GM19023 (cell line): Measurements from ENCODE around the gene DHRS13.
"Not testable (repeated sequence)": the region's sequence is repeated elsewhere in the genome, so short reads cannot be mapped to it uniquely, and the experiment has no call there.

Source experiments
- ATAC-seq: cut with Tn5 transposase; IDR thresholded peaks from one replicate; pipeline ENCODE4 v1.9.1; 2021; ENCODE audit warnings: mild to moderate bottlenecking, moderate library complexity; ENCODE audit not compliant: unreplicated experiment

Gene DHRS13

DNA sequence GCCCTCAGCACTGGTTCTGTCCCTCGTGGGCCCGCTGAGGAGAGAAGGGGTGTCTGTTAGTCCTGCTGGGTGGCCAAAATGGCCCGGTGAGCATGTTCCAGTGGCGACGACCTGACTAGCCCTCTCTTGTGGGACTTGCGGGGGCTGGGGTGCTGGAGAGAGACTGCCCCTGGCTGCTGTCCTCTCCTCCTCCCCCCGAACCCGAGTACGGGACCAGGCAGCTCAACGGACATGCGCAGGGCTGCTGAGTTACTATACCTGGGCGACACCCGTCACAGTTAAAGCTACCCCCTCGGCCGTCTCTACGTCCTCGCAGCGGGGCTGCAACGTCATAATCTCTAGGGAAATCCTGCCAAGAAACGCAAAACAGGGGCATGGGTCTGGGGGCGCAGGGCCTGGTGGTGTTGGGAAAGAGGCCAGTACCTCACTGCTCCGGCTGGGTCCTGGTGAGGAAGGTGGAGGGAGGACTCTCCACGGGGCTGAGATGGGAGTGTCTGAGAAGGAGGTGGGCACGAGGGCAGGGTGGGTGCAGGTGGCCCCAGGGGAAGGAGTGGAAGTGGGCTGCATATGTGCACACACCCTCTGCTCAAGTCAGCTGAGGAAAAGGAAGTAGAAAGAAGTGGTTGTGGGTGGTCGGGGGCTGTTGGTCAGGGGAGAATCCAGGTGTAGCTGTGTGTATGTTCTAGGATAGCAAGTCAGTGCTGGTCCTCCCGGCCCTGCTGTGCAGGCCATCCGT lies 18.7 kb downstream of the DHRS13 start:
- ATAC-seq, result no peak

DNA sequence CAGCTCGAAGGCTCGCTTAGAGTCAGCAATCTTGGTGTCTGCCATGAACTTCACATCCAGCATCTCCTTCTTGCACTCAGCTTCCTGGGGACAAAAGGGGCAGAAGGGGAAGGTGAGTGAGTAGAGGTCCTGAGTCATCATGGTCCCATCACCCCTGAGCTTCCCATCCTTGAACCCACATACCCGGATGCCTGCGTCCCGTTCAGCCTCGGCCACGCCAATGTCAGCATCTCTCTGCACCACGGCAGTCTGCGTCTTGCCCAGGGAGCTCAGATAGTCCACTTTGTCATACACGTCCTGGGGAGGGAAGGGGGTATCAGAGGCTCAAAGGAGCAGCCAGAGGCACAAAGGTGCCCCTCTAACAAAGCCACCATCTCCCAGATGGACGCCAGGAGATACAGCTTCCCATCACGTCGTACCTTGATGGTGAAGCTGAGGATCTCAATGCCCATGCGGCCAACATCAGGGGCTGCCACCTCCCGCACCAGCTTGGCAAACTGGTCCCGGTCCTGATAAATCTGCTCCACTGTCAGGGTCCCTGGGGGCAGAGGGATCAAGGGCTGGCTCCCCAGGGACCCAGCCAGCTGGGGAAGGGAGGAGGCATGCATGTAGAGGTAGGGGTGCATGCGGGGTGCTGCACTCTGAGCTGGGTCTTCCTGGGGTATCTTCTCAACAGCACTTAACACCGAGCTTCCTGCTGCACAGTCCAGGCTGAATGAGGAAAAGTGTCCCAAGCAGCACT lies 20.6 kb downstream of the DHRS13 start:
- no peak for ATAC-seq

DNA sequence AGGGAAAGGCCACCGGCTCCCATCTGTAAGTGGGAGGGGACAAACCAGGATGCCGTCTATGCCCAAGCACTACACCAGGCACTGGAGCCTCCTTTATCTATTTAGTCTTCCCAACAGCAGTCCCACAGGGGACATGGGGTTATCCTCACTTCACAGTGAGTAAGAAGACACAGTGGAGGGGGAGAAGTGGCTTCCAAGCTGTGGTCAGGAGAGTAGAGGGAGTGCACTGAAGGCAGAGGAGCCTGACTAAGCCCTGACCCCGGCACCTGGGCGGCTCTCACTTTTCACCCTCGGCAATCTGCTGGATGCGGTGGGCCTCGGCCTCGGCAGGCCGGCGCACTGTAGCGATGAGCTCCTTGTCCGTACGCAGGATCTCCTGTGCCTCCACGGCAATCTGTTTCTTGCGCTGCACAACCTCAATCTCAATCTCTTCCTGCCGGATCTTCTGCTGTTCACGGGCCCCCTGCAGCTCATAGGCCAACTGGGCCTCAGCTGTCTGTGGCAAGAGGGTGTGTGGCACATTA lies 21.3 kb downstream of the DHRS13 start:
- no peak for ATAC-seq

DNA sequence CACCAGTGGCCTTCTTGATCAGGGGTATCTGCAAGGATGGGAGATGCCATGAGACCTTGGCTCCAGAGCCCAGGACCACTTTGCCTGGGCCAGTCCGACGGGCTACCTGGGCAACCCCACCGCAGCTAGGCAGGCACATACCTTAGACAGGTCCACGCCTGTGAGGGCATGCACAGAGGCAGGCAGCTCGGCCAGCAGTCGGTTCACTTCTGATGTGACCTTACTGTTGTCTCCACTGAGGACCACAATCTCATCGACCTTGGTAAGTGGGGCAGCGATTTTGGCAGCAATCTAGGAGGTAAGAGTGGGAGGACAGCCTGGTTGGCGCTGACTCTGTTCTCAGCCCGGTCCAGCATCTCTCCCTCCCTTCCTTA lies 22.3 kb downstream of the DHRS13 start:
- ATAC-seq, result no peak

DNA sequence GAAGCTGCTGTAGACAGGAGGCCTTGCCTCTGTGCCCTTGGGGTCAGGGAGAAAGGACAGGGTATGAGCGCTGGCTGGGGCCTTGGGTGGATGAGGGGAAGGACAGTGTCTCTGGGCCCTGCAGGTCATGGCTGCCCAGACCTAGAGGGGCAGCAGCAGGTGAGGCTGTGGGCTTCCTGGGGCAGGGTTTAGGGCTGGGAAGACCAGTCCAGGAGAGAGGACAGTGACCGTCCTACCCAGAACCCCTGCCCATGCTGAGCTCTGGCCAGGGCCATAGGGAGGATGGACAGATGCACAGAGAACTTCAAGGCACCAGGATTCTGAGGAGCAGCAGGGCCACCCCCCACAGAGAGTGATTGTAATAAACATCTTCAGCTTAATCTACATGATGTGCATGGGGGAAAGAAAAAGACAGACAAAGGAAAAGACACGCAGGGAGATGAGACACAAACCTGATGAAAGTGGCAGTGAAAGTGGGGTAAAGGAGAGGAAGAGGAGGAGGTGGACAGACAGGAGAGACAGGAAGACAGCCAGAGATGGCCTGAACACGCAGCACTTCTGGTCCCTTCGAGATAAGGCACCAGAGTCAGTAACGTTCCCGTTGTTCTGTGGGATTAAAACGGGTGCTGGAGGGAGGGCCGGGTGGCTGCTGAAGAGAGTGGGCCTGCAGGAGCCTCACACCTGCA lies 22.9 kb downstream of the DHRS13 start:
- ATAC-seq, result no peak

DNA sequence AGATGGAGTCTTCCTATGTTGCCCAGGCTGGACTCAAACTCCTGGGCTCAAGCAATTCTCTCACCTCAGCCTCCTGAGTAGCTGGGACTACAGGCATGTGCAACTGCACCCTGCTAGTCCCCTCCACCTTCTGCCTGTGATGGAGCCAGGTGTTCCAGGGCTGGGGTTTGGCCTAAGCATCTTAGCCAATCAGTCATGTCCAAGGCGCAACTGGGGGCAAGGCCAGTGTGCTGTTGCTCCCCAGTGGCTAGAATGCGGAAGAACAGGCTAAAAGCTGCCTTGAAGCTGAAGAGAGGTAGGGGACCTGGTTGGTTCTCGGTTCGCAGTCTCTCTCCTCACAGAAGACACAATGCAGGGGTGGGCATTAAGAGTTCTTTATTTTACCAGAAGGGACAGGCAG lies 23.9 kb downstream of the DHRS13 start:
- no peak for ATAC-seq

DNA sequence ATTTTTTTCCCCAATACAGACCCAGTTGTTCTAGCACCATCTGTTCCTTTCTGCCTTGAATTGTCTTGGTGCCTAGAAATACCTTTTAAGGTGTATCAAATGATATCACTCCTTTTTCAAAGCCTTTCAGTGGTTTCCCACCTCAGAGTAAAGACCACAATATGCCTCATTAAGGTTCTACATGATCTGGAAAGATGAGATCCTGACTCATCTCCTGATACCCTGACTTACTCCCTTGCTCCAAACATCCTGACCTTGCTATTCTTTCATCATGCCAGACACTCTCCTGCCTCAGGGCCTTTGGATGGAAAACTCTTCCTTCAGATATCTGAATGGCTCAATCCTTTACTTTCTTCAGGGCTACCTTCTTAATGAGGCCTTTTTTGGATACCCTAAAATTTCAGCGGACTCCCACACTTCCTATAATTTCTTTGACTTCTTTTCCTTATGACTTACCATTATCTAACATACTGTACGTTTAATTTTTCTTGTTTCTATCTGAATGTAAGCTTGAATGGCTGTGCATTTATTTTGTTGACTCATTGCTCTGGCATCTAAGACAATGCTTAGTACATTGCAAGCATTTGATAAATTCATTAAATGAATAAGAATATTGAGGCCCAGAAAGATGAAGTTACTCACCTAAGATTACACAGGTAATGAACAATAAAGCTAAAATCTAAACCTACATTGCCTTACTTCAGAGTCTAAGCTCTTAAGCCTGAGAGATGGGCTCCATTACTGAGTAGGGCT lies 24.5 kb downstream of the DHRS13 start:
- ATAC-seq, result no peak

DNA sequence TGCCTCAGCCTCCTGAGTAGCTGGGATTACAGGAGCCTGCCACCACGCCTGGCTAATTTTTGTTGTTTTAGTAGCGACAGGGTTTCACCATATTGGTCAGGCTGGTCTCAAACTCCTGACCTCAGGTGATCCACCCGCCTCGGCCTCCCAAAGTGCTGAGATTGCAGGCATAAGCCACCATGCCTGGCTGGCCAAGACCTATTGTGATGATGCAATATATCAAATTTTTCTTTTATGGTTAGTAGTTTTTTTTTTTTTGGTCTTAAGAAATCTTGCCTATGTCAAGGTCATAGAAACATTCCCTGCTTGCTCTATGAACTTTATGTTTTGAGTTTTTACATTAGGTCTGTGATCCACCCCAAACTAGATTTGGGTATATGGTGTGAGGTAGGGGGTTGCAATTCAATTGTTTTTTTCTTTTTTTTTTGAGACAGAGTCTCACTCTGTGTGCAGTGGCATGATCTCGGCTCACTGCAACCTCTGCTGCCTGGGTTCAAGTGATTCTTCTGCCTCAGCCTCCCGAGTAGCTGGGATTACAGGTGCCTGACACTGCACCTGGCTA lies 25.6 kb downstream of the DHRS13 start:
- ATAC-seq, result not testable (repeated sequence)

DNA sequence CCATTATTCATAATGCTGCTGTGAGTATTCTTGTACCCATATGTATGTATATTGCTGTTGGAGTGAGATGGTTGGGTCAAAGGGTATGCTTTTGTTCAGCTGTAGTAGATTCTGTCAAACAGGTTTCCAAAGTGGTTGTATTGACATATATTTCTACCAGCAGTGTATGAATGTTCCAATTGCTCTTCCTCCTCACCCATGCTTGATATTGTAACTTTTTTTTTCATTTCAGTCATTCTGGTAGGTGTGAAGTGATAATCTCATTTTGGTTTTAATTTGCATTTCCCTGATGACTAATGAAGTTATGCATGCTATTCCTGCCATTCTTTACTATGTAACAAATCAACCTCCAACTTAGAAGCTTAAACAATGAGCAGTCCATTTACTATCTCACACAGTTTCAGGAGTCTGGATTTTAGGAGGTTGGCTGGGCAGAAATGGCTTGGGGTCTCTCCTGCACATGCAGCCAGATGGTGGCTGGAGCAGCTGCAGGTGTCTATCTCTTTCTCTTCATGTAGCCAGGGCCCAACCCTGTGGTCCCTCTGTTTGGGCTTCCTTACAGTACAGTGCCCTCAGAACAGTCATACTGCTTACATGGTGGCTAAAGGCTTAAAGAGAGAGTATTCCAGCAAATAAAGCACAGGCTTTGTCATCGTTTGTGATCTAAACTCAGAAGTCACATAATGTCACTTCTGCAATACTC lies 26.9 kb downstream of the DHRS13 start:
- ATAC-seq, result no peak

DNA sequence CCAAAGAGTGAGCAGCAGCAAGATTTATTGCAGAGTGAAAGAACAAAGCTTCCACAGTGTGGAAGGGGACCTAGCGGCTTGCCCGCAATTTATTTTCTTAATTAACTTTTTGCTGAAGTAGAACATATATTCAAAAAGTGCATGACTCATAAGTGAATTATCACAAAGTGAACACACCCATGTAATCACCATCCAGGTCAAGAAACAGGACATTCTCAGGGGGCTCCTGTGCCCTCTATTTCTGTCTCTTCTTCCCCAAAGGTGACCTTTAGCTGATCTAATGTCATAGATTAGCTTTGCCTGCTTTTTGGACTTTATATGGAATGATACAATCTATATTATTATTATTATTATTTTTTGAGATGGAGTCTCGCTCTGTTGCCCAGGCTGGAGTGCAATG lies 28.1 kb downstream of the DHRS13 start:
- ATAC-seq, result no peak

DNA sequence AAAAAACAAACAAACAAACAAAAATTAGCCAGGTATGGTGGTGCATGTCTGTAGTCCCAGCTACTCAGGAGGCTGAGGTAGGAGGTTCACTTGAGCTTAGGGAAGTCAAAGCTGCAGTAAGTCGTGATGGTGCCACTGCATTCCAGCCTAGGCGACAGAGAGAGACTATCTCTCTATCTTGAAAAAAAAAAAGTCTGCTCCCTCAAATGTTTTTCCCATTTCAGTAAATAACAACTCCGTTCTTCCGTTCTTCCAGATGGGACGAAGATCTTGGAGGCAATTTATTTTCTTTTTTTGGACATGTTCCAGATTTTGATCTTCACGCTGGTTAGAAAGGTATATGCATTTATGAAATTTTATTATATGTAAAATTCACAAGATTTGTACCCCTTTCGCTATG lies 29.0 kb downstream of the DHRS13 start:
- ATAC-seq, result no peak

DNA sequence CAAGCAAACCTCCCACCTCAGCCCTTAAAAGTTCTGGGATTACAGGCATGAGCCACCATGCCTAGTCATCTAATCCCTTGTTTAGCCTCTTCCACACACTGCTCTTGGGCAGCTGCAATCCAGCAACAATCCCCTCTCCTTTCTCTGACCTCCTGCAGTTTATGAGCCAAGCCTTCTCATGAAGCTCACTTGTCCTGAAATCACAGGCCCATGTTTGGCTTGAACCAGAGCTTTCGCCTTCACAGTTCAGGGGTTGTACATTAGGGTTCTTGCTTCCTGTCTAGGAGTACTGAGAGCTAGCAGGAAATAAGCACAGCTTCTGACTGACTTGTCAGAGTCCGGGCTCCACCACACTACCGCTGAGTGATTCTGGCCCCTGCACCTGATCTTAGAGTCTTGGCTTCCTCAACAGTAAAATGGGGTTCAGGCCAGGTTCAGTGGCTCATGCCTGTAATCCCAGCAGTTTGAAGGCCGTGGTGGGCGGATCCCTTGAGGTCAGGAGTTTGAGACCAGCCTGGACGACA lies 31.8 kb downstream of the DHRS13 start:
- ATAC-seq, result peak; percentile 74

DNA sequence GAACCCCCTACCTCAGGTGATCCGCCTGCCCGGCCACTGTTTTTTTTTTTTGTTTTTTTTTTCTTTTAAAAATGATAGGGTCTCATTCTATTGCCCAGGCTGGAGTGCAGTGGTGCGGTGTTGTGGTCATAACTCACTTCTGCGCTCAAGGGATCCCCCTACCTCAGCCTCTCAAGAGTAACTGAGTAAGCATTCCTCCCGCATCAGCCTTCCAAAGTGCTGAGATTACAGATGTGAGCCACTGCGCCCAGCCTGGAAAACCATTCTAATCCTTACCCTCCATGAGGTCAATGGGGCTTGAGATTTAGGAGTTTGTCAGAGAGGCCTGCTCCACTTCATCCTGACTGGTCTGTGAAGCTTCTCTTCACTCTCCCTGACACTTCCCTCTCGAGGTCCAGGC lies 35.6 kb downstream of the DHRS13 start:
- ATAC-seq, result no peak

DNA sequence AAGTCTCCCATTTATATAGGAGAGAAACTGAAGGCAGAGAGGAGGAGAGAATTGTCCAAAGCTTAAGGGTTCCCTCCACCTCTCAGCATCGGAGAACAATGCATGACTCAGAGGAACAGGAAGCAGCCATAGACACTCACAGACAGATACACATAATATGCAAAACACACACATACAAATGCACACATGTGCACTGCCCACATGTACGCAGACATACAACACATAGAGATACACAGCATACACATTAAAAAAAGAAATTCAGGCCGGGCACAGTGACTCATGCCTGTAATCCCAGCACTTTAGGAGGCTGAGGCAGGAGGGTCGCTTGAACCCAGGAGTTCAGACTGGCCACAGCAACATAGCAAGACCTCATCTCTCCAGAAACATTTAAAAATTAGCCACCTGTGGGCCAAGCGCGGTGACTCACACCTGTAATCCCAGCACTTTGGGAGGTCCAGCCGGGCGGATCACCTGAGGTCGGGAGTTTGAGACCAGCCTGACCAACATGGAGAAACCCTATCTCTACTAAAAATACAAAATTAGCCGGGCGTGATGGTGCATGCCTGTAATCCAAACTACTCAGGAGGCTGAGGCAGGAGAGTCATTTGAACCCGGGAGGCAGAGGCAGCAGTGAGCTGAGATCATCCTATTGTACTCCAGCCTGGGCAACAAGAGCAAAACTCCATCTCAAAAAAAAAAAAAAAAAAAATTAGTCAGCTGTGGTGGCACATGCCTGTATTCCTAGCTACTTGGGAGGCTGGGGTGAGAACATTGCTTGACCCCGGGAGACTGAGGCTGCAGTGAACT lies 36.7 kb downstream of the DHRS13 start:
- no peak for ATAC-seq

DNA sequence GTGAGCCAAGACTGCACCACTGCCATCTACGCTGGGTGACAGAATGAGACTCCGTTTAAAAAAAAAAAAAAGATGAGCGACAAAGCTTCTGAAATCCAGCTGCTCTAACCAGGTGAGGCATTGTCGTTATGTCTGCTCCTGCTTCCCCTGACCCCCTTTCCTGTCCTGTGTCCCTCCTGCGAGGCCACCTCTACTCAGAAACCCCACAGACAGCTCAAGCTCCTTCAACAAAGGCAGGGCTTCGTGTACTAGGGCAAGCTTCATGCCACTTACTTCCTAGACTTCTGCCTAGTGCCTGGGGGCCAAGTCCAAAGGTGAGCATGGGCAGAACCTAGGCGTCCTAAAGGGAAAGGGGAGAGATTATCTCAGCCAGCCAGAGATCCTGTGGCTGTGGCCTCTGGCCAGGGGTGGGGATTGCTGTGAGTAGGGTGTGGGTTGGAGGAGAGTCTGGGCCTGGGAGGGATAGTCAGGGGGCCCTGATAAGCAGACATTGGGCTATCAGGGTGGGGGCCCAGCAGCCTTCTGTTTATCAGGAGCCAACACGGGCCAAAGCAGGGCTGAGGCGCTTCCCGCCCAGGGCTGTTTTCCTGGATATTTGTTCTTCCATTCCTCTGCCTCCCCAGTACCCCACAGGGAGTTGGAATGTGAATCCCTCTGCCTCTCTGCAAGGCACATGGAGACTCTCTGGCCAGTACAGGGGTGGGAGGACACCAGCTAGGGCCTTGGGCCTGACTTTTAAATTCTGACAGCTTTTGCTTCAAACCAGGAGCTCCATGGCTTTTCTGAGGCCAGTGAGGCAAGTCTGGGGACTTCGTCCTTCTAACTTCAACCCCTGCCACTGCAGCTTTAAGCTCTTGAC lies 37.7 kb downstream of the DHRS13 start:
- ATAC-seq, result no peak

DNA sequence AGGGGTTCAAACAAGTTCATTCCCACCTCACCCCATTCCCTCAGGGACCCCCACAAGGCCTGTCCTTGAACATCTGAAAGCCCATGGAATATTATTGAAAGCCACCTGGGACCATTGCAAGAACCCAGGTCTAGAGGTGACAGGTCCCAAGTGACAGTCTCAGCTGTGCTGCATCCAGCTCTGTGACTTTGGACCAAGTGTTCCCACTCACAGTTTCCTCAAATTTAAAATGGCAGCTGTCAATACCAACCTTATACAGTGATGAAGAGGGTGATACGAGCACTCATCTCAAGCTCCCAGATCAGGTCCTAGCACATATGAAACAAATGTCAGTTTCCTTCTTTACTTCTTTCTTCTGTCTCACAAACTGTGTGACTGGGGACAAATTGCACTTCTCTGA lies 38.9 kb downstream of the DHRS13 start:
- no peak for ATAC-seq

DNA sequence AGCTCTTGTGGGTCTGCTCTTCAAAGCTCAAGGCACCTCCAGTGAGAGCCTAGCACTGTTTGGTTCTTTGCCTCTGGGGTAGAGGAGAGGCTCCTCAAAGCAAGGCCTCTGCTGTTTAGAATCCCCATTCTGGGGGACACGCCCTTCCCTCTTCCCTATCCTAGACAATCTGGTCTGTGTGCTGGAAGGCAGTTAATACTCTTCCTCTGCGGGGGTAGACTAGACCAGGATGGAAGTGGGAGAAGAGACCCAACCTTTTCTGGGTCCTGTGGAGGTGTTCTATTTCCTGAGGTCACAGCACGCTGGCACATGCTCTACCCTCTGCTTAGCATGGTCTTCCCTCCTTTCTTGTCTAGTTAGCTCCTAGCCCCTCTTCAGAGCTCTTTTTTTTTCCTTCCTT lies 40.3 kb downstream of the DHRS13 start:
- no peak for ATAC-seq
